LoVo (cell line): ENCODE data around the gene INPP1.
"Not testable (repeated sequence)": the region's sequence is repeated elsewhere in the genome, so short reads cannot be mapped to it uniquely, and the experiment has no call there.

ENCODE experiments used
- DNase-seq: peaks from one replicate; pipeline ENCODE4 v3.0.0-alpha.2; 2016; ENCODE audit warnings: low spot score

The INPP1 gene

DNA sequence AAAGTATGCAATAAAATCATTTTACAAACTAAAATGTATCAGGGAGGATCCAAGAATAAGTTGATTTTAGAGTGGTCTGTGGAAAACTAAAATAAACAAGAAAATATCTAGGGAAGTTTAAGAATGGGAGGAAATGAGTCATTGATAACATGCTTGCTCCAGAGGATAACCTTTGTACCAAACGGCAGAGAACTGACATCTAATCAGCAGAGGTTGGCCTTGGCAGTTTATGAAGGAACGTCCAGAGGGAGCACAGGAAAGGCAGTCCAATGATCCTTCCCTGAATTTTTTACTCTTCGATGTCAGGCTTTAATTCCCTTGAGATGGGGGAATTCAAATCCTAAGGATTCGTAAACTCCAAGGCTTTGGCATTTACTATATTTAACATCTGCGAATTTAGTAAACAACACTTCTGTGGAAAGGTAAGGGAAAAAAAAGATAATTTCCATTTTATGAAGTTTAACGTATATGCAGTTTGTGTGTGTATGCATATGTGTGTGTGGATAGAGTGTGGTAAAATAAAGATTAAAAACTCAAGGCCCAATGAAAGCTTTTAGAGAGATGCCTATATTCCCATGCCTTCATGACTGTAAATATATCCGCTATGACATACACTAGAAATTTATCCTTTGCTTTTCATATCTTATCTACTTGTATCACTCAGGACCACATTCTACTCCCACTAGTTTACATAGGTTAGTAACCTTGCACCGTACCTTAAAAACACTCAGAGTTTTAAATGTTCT, 8.7 kb upstream of the INPP1 start:
- DNase-seq, result peak; percentile 77

DNA sequence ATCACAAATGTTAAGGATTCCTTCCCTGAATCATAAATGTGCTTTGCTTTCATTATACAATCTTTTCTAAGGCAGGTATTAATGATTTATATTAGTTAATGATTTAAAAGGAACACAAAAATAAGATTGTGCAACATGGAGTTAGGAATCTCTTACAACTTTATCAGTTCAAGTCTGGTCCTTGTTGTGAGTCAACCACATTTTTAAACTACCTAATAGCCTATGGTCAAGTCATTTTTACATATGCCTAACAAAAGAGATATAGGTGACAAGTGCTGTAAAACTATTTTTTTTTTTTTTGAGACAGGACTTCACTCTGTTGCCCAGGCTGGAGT, 8.2 kb upstream of the INPP1 start:
- no peak for DNase-seq

DNA sequence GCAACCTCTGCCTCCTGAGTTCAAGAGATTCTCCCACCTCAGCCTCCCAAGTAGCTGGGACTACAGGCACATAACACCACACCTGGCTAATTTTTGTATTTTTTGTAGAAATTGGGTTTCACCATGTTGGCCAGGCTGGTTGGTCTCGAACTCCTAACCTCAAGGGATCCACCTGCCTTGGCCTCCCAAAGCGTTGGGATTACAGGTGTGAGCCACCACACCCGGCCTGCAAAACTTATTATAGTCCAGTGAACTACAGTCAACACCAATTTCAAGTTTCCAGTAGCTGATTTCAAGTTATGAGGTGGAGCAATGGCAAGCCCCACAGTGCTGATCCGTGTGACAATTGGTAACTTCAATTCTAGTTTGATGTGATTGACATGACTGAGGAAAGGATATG, 7.8 kb upstream of the INPP1 start:
- DNase-seq, result not testable (repeated sequence)

DNA sequence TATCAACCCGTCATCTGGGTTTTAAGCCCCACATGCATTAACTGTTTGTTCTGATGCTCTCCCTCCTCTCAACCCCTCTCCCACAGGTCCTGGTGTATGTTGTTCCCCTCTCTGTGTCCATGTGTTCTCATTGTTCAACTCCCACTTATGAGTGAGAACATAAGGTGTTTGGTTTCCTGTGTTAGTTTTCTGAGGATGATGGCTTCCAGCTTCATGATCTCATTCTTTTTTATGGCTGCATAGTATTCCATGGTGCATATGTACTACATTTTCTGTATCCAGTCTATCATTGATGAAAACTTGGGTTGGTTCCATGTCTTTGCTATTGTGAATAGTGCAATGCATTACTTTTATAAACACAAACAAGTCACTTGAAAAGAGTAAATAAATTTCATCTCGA, 7.0 kb upstream of the INPP1 start:
- no peak for DNase-seq

DNA sequence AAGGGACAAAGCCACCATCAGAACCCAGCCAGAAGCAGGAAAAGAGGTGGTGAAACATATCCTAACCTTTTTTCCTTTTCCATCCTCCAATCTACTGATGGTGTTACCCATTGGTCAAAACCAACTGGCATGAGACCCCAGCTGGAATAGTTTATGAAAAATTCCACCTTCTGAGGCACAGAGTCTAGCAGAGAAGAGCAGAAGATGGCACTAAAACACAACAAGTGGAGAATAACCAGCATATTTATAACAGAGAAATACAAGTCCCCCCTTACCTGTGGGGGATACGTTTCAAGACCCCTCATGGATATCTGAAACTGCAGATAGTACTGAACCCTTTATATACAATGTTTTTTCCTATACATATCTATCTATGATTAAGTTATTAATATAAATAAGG, 4.9 kb upstream of the INPP1 start:
- no peak for DNase-seq

DNA sequence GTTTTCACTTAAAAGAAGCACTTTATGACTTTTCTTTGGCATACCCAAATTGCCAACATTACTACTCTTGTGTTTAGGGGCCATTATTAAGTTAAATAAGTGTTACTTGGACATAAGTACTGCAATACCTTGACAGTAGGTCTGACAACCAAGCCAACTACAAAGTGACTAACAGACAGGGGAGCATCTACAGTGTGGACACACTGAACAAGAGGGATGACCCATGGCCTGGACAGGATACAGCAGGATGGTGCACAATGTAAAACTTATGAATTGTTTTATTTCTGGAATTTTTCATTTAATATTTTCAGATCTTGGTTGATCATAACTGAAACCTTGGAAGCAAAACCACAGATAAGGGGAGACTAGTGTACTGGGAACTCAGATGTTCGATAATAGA, 4.0 kb upstream of the INPP1 start:
- DNase-seq, result no peak

DNA sequence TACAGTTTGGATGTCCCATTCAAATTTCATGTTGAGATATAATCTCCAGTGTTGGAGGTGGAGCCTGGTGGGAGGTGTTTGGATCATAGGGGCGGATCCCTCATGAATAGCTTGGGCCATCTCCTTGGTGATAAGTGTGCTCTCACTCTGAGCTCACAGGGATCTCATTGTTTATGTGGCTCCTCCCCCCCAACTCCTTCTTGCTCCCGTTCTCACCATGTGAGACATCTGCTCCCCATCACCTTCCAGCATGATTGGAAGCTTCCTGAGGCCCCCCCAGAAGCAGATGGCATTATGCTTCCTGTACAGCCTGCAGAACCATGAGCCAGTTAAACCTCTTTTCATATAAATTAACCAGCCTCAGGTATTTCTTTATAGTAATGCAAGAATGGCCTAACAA, 3.0 kb upstream of the INPP1 start:
- no peak for DNase-seq

DNA sequence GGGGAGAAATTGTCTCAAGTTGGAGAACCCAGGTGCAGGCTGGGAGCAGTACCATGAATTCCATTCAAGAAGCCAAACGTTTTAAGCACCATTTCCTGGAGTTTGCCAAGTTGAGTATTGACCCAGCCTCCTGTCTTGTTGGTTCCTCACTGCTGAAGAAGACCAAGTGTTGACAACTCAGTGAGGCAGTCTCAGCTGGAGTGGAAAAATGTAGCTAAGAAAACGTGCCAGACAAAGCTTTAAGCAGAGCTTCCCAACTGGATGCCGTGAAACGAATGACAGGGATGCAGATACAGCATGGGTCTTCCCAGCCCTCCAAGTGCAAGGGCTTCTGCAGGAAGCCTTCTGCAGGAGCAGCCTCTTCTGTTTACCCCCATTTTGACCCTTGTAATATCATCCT, 778 bp upstream of the INPP1 start:
- DNase-seq, result no peak

DNA sequence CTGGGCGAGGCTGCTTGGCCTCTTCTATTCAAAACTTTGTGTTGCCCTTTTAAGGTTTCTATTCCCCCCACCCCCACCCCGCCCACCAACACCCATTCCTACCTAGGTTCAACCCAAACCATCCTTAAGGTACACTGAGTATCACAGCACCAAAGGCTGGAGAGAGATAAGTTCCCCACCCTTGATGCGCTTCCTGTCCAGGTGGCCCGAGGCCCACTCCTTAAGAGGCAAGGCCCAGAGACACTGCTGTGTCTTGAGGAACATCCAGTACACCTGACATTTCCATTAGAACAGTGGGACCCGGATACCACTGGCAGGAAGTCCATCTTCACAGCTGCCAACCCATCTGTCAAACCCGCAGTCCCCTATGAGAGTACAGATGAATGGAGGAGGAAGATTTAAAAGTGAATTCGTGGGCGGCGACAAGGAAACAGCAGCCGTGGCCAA, 277 bp upstream of the INPP1 start:
- DNase-seq, result no peak

DNA sequence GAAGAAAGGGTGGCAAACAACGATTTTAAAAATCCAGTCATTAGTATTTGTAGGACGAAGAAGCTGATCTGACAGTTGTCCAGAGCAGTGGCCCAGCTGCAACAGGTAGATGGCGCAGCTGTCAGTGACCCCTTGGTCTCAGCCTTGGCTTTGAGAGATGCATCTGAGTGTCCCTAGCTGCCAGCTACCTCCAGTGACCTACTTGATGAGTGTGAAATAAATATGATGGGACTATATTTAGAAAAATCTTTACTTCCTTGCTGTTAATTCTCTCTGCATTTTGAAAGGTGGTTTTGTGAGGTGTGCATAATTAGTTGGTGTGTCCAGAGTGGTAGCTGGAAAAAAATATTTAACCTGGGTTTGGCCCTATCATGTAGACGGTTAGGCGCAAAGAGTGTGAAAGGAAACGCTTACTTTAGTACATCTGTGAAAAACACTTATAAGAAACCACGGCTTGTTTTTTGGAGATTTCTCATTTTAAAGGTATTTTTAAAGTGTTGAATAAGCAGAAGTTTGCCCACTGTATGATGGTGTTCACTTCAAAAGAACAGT, 963 bp downstream of the INPP1 start:
- peak; percentile 61 for DNase-seq

DNA sequence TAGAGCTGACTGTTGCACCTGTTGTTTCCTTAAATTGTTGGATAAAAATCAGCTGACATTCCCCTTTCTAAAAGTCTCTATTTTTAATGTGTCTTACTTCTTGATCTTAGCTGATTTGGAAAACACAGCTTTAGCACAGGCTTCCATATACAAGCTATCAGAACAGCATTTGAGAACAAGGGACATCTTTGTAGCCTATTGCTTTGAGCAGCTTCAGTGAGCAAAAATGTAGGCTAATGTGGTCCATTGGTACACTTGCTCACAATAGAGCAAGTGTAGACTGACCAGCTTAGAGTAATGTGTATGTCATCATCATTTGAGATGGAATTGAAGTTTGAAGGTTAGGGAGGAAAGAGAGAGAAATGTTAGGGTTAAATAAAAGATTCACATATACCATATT, 7.0 kb downstream of the INPP1 start:
- DNase-seq, result no peak

DNA sequence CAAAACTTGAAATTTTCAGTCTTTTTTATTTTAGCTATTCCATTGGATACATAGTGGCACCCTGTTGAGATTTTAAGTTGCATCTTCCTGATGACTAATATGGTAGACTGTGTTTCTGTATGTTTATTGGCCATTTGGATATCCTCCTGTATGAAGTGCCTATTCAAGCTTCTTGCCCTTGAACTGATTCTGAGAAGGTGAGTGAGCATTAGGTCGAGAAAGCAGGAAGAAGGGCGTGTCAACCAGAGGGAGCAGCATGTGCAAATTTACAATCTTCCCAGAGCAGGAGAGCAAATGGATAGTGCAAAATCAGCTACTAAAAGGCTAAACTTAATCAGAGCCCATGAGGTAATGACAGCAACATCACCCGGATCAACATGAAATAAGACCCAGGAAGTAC, 8.6 kb downstream of the INPP1 start:
- DNase-seq, result no peak

DNA sequence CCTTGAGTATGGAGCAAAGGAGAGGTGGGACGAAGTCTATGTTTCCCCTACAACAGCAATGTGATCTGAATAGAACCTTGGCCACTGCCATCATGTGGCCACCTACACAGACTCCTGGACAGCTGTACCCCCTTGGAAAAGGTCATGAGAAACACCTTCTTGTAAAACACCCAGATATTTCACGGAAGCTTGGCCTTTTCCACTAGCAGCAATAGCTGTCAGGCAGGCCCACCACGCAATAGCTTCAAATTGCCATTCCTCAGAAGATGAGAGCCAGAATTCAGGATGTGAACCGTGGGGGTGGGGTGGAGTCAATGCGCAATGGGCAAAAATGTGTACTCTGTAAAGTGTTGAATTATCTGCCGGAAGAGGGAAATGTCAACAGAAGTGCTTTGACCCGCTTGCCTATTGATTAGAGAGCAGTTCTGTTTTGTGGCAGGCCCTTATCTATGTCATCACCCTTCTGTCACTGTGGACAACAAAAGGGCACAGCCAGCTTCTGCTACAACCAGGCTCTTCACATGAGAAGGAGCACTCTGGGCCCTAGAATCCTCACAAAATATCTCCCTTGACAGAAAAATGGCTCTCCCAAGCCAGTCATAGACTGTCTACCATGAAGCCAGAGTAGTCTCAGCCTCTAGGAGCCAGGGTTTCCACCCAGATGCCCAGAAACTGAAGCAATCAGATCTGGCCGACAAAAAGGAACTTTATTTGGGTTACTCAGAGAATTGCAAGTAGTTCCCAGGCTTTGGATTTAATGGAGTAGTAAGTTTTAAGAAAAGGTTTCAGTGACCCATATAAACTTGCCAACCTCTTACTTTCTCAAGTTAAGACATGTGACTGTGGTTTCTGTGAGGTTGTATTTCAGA, 9.5 kb downstream of the INPP1 start:
- no peak for DNase-seq

DNA sequence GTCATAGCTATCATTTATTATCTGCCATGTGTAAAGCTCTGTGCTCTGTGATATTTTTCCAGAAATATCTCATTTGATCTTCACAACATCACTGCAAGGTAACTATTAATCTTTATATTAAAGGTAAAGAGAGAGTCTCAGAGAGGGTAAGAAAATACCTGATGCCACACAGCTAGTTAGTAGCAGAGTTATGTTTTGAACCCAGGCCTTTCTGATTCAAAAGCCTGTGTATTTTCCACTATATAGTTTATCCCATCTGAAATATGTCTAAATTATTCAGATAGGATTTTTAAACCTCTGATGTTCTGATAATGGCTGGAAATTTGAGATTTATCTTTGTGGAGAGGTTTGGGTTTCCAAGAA, 10.1 kb downstream of the INPP1 start:
- DNase-seq, result no peak

DNA sequence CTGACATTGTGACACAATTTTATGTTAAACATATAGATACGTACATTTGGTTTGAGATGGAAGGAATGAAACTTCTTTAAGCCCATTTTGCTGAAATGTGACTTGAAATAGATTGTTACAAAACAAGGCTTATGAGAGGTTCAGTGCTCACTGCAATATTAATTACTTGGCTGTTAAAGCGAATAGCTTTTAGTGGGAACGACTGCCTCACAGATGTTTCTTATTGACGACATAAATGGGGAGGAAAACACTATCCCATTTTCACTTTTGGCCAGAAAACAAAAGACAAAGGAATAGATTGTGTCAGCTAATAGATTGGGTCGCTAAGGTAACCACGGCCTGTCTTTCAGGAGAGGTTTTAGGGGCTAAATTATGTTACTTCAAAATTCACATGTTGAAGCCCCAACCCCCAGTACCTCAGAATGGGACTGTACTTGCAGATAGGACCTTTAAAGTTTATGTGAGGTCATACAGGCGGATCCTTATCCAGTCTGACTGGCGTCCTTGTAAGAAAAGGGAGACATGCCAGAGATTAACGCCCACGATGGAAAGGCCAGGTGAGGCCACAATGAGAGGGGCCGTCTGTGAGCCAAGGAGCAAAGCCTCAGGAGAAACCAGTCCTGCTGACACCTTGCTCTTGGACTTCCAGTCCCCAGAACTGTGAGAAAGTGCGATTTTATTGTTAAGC, 10.8 kb downstream of the INPP1 start:
- DNase-seq, result no peak

DNA sequence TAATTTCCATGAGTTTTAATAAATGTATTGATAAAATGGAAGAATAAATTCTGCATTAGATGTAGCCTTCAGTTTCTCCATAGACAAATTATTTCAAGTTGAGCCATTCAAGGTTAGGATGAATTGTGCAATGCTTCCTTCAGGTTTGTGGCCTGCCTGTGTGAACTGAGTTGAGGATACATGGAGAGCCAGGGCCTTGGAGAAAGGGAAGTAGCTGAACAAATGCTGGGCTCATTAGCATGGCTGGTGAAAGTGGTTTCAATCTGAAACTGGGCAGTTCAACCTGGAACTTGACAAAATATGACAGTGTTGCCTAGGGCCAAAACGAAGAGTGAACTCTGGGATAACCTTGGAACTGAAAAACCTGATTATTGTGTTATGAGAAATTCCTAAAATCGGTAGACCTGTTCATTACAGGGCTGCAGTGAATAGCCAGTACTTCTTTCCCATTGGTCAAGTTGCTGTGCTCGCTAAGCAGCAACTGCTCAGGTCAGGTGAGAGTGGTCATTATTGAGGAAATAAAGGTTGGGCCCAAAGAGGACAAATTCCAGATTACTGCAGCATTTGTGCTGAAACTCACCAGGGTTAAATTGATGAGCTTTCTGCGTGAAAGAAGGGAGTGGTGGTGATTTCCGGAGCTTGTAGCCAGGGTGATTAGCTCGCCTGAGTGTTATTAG, 12.7 kb downstream of the INPP1 start:
- no peak for DNase-seq

DNA sequence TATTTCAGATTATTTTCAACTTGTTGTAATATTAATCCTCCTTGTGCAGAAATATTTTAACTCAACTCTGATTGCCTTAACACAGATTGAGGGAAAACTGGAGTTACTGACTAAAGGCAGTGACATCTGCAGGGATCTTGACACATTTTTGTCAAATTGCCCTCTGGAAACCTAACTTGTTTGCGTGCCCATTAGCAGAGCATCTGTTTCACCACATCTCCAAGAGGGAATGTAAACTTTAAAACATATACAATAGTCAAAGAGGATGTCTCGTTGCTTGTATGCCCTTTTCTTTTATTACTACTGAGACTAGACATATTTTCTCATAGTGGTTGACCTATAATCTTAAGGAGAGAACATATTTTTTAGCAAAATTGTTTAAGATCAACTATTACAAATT, 14.2 kb downstream of the INPP1 start:
- no peak for DNase-seq

DNA sequence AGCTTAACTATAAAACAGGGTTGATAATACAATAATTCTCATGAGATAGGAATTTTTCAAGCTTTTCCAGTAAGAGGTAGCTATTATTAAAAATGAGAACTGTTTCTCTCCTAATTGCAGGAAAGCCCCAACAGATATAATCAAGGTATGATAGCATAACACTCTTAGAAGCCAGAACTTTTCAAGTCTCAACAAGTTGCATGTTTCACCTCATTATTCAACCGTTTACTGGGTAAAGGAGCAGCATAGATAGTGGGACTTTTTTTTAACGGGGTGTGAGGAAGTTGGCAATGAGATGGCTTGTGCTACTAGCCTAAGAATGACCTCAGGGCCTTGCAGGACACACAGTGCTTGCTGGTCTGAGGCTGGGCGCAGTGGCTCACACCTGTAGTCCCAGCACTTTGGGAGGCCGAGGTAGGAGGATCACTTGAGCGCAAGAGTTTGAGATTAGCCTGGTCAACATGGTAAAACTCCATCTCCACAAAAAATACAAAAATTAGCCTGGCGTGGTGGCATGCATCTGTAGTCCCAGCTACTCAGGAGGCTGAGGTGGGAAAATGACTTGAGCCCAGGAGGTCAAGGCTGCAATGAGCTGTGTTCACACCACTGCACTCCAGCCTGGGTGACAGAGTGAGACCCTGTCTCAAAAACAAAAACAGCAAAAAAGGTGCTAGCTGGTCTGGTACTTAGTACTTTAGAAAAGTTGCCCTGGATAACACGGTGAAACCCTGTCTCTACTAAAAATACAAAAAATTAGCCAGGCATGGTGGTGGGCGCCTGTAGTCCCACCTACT, 15.5 kb downstream of the INPP1 start:
- DNase-seq, result not testable (repeated sequence)

DNA sequence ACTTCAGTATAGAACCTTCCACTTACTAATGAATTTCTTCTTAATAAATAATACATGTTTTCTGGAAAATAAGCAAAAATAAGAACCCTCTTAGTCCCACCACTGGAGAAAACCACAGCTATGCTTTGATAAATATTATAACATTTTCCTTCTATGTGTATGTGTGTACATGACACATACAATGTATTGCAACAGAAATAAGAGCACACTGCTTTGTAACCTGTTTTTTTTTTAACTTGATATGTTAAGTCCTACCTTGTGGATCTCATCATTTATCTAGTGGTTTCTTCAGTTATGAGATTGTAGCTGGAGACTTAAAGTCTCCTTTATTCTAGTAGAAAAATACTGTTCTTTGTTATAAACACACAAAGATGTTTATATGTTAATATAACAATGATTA, 17.2 kb downstream of the INPP1 start:
- no peak for DNase-seq

DNA sequence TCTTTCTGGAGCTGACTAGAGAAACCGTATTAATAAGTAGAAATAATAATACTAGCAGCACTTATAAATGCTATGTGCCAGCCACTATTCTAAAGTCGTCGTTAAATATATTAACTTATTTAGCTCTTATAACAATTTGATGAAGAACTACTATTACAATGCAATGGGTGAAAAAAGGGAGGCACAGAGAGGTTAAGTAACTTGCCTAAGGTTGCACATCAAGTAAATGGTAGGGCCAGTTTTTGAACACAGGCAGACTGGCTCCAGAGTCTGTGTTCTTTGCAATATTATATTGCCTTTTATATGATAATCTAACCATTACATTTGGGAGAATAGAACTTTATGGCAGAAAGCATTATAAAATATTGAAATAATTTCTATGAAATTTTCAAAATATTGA, 17.6 kb downstream of the INPP1 start:
- no peak for DNase-seq

DNA sequence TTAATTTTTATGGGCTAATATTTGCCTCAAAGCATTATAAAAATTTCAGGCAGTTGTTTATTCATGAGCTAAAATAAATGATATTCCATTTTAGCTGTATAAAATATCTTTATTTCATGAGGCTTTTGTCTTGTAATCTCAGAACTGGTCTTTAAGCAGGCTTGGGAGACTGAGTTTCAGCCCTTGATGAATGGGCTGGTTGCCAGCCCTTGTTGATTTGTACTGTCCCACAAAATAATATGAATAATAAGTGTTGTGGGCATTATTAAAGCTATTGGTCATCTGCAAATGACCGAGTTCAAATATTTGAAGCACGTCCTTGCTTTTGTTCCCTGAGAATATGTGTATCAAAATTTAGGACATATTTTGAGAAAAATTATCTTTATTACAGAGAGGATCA, 18.2 kb downstream of the INPP1 start:
- no peak for DNase-seq
